PC-9 (cell line): ENCODE data around the gene ITM2B. TPM values are rescaled to one million over a fixed set of nuclear protein-coding genes. Genes with fewer than 3 reads are reported as not detected.

ENCODE experiments used
- BruUV-seq: library from RNA; stranded (reverse); fragments of 400-500 nt; replicated peaks from 2 replicates; lab custom pipeline; 2021; lab: Mats Ljungman, UMichigan
- CTCF ChIA-PET: fragments of 300-600 bp; sonication (Branson Sonifier 250); formaldehyde crosslinking; loops from one replicate; lab custom pipeline; 2022; ENCODE audit warnings: antibody characterized with exemption; lab: Charles Lee
- POLR2A ChIA-PET: fragments of 300-600 bp; sonication (Branson Sonifier 250); formaldehyde crosslinking; loops from one replicate; lab custom pipeline; 2022; ENCODE audit warnings: antibody characterized with exemption; ENCODE audit not compliant: unreplicated experiment; lab: Charles Lee
- DNase-seq, 2 experiments: peaks; one replicate each; pipeline versions ENCODE4 v3.0.0 to v3.0.0-alpha.2; 2015 to 2022; ENCODE audit warnings: mixed read lengths in 1 of 2
- H2AFZ ChIP-seq: fragments of 200-600 bp; sonication (generic); 2 replicates; pipeline ENCODE4 v1.8.1; 2017; ENCODE audit warnings: antibody characterized with exemption
- H3F3A ChIP-seq: fragments of 200-600 bp; sonication (generic); 2 replicates; pipeline ENCODE4 v1.8.1; 2017; ENCODE audit warnings: antibody characterized with exemption, mild to moderate bottlenecking, low read depth; ENCODE audit not compliant: insufficient read depth
- H3K27ac ChIP-seq: fragments of 200-600 bp; sonication (generic); 2 replicates; pipeline ENCODE4 v1.6.1; 2016; ENCODE audit warnings: mixed run types
- H3K27me3 ChIP-seq: fragments of 200-600 bp; sonication (generic); 2 replicates; pipeline ENCODE4 v1.6.1; 2016; ENCODE audit warnings: low read depth, mixed run types; ENCODE audit not compliant: insufficient read depth
- H3K36me3 ChIP-seq: fragments of 200-600 bp; sonication (generic); 2 replicates; pipeline ENCODE4 v1.6.1; 2016; ENCODE audit warnings: low read depth, mixed run types
- H3K4me1 ChIP-seq: fragments of 200-600 bp; sonication (generic); replicated peaks from 2 replicates; pipeline ENCODE4 v1.6.1; 2016; ENCODE audit warnings: mixed run types; ENCODE audit not compliant: insufficient read depth
- H3K4me2 ChIP-seq: fragments of 200-600 bp; sonication (generic); 2 replicates; pipeline ENCODE4 v1.6.1; 2017; ENCODE audit warnings: mixed run types
- H3K4me3 ChIP-seq: fragments of 200-600 bp; sonication (generic); 2 replicates; pipeline ENCODE4 v1.6.1; 2016; ENCODE audit warnings: mixed run types
- H3K79me2 ChIP-seq: fragments of 200-600 bp; sonication (generic); 2 replicates; pipeline ENCODE4 v1.6.1; 2017; ENCODE audit warnings: low read depth, mixed run types
- H3K9me2 ChIP-seq: fragments of 200-600 bp; sonication (generic); 2 replicates; pipeline ENCODE4 v1.8.1; 2017; ENCODE audit warnings: mild to moderate bottlenecking; ENCODE audit not compliant: insufficient read depth
- H3K9me3 ChIP-seq: fragments of 200-600 bp; sonication (generic); 2 replicates; pipeline ENCODE4 v1.8.1; 2016; ENCODE audit warnings: low read depth; ENCODE audit not compliant: insufficient read depth
- H4K20me1 ChIP-seq: fragments of 200-600 bp; sonication (generic); 2 replicates; pipeline ENCODE4 v1.8.1; 2017; ENCODE audit not compliant: insufficient read depth
- EZH2 ChIP-seq: fragments of 200-600 bp; sonication (generic); IDR thresholded peaks from 2 replicates; pipeline ENCODE4 v1.8.0; 2017; ENCODE audit warnings: antibody characterized with exemption, low read depth
- intact Hi-C: fragments of 100-400 bp; cut with micrococcal nuclease; formaldehyde crosslinking; loops from one replicate; pipeline ENCODE4 v1.10.0; 2022; ENCODE audit not compliant: unreplicated experiment
- total RNA-seq: library from RNA; stranded (reverse); gene quantifications from 2 replicates; pipeline ENCODE4 v1.2.3, GENCODE V29; 2021
- TF ChIP-seq, protein P1 (sequence below): fragments of 200-600 bp; sonication (generic); conservative IDR thresholded peaks from 2 replicates; pipeline ENCODE4 v1.6.1; 2017; ENCODE audit warnings: mixed run types, antibody characterized with exemption, mild to moderate bottlenecking, moderate library complexity

ITM2B gene
- total RNA-seq, 1 experiment from 2014 or later, result 155 TPM

DNA sequence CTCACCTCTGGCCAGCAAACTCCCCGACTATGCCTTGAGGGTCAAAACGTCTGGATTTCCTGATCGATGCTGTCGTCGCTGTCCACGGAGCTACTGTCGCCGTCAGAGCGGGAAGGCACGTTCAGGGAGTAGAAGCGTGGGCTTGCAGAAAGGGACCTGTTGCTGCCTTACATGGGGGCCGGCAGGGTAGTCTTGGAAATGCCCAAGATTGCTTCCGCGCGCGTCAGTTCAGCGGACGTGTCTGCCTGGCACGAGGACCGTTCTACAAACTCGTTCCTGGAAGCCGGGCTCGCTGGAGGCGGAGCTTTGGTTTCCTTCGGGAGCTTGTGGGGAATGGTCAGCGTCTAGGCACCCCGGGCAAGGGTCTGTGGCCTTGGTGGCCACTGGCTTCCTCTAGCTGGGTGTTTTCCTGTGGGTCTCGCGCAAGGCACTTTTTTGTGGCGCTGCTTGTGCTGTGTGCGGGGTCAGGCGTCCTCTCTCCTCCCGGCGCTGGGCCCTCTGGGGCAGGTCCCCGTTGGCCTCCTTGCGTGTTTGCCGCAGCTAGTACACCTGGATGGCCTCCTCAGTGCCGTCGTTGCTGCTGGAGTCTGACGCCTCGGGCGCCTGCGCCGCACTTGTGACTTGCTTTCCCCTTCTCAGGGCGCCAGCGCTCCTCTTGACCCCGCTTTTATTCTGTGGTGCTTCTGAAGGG lies 86.0 kb downstream of the ITM2B start:
- no TSS peak for BruUV-seq
- intact Hi-C loops, result no loop called here
- no peak overlapping the region for H3K4me3 ChIP-seq
- no peaks in the 10 kb centered on the region for H4K20me1 ChIP-seq
- no peaks in the 10 kb centered on the region for H3K79me2 ChIP-seq
- no peak for DNase-seq
- H3K27me3 ChIP-seq, result no peaks in the 10 kb centered on the region
- no peak overlapping the region for H3K4me2 ChIP-seq
- H3K9me3 ChIP-seq, result 0 out of 2 replicates have a peak, but pooled peaks cover 8% of the 10 kb centered on the region
- H3F3A ChIP-seq, result no peaks in the 10 kb centered on the region
- no peaks in the 10 kb centered on the region for H3K9me2 ChIP-seq
- no peak for TF ChIP-seq EZH2
- TF ChIP-seq, protein P1, sequence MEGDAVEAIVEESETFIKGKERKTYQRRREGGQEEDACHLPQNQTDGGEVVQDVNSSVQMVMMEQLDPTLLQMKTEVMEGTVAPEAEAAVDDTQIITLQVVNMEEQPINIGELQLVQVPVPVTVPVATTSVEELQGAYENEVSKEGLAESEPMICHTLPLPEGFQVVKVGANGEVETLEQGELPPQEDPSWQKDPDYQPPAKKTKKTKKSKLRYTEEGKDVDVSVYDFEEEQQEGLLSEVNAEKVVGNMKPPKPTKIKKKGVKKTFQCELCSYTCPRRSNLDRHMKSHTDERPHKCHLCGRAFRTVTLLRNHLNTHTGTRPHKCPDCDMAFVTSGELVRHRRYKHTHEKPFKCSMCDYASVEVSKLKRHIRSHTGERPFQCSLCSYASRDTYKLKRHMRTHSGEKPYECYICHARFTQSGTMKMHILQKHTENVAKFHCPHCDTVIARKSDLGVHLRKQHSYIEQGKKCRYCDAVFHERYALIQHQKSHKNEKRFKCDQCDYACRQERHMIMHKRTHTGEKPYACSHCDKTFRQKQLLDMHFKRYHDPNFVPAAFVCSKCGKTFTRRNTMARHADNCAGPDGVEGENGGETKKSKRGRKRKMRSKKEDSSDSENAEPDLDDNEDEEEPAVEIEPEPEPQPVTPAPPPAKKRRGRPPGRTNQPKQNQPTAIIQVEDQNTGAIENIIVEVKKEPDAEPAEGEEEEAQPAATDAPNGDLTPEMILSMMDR, result no peak
- CTCF ChIA-PET, result no interaction called here
- H2AFZ ChIP-seq, result no peak overlapping the region
- H3K27ac ChIP-seq, result no peak overlapping the region
- H3K4me1 ChIP-seq, result no peaks in the 10 kb centered on the region
- POLR2A ChIA-PET, result no interaction called here
- peaks cover 6% of the 10 kb centered on the region; the same call in 1 of the 2 replicates for H3K36me3 ChIP-seq

Other genes starting within 250 kb of the ITM2B start
- gene SUCLA2, start 231.9 kb upstream of the ITM2B start, total RNA-seq, result 32.0 and 44.8 TPM in 2 replicates
- gene NUDT15, start 195.5 kb upstream of the ITM2B start, total RNA-seq, result 13.4 and 16.1 TPM in 2 replicates
- gene MED4, start 138.1 kb upstream of the ITM2B start, total RNA-seq, result 26.9 and 38.5 TPM in 2 replicates
- 19.8 and 23.7 TPM in 2 replicates for gene RB1, start 70.5 kb downstream of the ITM2B start, total RNA-seq
- 2.7 TPM in 2 replicates for gene LPAR6, start 179.9 kb downstream of the ITM2B start, total RNA-seq